BLaER1 treated with 17β-estradiol and CSF1 and Interleukin-3, amounts not matched to agents 10 nM and 100 nM (cell line): ENCODE results near the gene MAN1A1.

Source experiments
- H3K27ac ChIP-seq, 11 experiments: shearing (Covaris generic); formaldehyde crosslinking; 2 replicates each; pipeline ENCODE4 v1.8.1; 2022
- H3K27me3 ChIP-seq, 11 experiments: shearing (Covaris generic); formaldehyde crosslinking; 2 replicates each; pipeline ENCODE4 v1.8.1; 2022
- H3K36me3 ChIP-seq, 11 experiments: shearing (Covaris generic); formaldehyde crosslinking; 2 replicates each; pipeline ENCODE4 v1.8.1; 2022
- H3K4me1 ChIP-seq, 10 experiments: shearing (Covaris generic); formaldehyde crosslinking; 2 replicates each; pipeline ENCODE4 v1.8.1; 2022
- H3K4me2 ChIP-seq, 11 experiments: shearing (Covaris generic); formaldehyde crosslinking; 2 replicates each; pipeline ENCODE4 v1.8.1; 2022
- H3K4me3 ChIP-seq, 10 experiments: shearing (Covaris generic); formaldehyde crosslinking; 2 replicates each; pipeline ENCODE4 v1.8.1; 2022
- H3K9ac ChIP-seq, 11 experiments: shearing (Covaris generic); formaldehyde crosslinking; 2 replicates each; pipeline ENCODE4 v1.8.1; 2022
- H3K9me3 ChIP-seq, 11 experiments: shearing (Covaris generic); formaldehyde crosslinking; replicated peaks in 1 of 11; 2 replicates each; pipeline ENCODE4 v1.8.1; 2022
- H4K20me1 ChIP-seq, 11 experiments: shearing (Covaris generic); formaldehyde crosslinking; 2 replicates each; pipeline ENCODE4 v1.8.1; 2022
- Cebpa-rat ChIP-seq, 11 experiments: shearing (Covaris generic); IDR thresholded peaks; 2 replicates each; pipeline ENCODE4 v1.8.1; 2022

Gene MAN1A1

GRCh38 chr6:119308991-119309657, 40.4 kb downstream of the MAN1A1 start:
- Histone ChIP-seq H3K9me3 (no peaks in the 10 kb centered on the region), H3K27me3 (no peaks in the 10 kb centered on the region), H4K20me1 (peaks cover 0 to 9% (median 0%) of the 10 kb centered on the region in 11 experiments; a peak in 2 of 22 replicates), H3K4me1 (peaks cover 19 to 65% (median 40%) of the 10 kb centered on the region in 10 experiments), H3K36me3 (peaks cover 0 to 17% (median 4%) of the 10 kb centered on the region in 11 experiments; a peak in 7 of 22 replicates), H3K9ac (no peak overlapping the region), H3K4me3 (no peak overlapping the region), H3K27ac (no peak overlapping the region; a peak in 2 of 22 replicates), H3K4me2 (peak overlapping the region in 8 of 11 experiments; percentile 6 to 45 (median 26); a peak in 13 of 22 replicates)
- TF ChIP-seq Cebpa-rat (IDR thresholded peaks at IDR 0.05): no peak

- Histone ChIP-seq H3K27me3 (no peaks in the 10 kb centered on the region), H3K9ac (no peak overlapping the region), H3K27ac (peak overlapping the region in 1 of 11 experiments; percentile 14; a peak in 2 of 22 replicates), H3K9me3 (no peaks in the 10 kb centered on the region), H4K20me1 (peaks cover 0 to 4% (median 0%) of the 10 kb centered on the region in 11 experiments; a peak in 2 of 22 replicates), H3K4me3 (no peak overlapping the region), H3K36me3 (peaks cover 0 to 17% (median 4%) of the 10 kb centered on the region in 11 experiments; a peak in 7 of 22 replicates), H3K4me2 (peak overlapping the region in 5 of 11 experiments; percentile 35 to 52 (median 49); a peak in 7 of 22 replicates), H3K4me1 (peaks cover 17 to 55% (median 36%) of the 10 kb centered on the region in 10 experiments)
- TF ChIP-seq Cebpa-rat (IDR thresholded peaks at IDR 0.05): peak in 4 of 11 experiments; percentile 14 to 46 (median 18); a peak in 2 of 22 replicates
These were observed 41.5 kb downstream of the MAN1A1 start for GRCh38 chr6:119308048-119308570.

GRCh38 chr6:119307056-119307455, 42.5 kb downstream of the MAN1A1 start:
- Histone ChIP-seq H3K9ac (no peak overlapping the region), H4K20me1 (no peaks in the 10 kb centered on the region; a peak in 1 of 22 replicates), H3K4me2 (no peak overlapping the region), H3K4me3 (no peak overlapping the region), H3K27ac (no peak overlapping the region), H3K9me3 (no peaks in the 10 kb centered on the region), H3K4me1 (peaks cover 10 to 44% (median 27%) of the 10 kb centered on the region in 10 experiments), H3K27me3 (no peaks in the 10 kb centered on the region), H3K36me3 (peaks cover 0 to 17% (median 4%) of the 10 kb centered on the region in 11 experiments; a peak in 7 of 22 replicates)
- TF ChIP-seq Cebpa-rat (IDR thresholded peaks at IDR 0.05): no peak

- no peak overlapping the region for H3K9ac ChIP-seq
- H3K27ac ChIP-seq: no peak overlapping the region
- TF ChIP-seq Cebpa-rat (IDR thresholded peaks at IDR 0.05): no peak
- peaks cover 10 to 39% (median 24%) of the 10 kb centered on the region in 10 experiments for H3K4me1 ChIP-seq
- no peak overlapping the region for H3K4me3 ChIP-seq
- peaks cover 0 to 17% (median 4%) of the 10 kb centered on the region in 11 experiments; a peak in 7 of 22 replicates for H3K36me3 ChIP-seq
- H3K4me2 ChIP-seq: no peak overlapping the region
- no peaks in the 10 kb centered on the region; a peak in 1 of 22 replicates for H4K20me1 ChIP-seq
- no peaks in the 10 kb centered on the region for H3K27me3 ChIP-seq
- no peaks in the 10 kb centered on the region for H3K9me3 ChIP-seq
These were observed 43.1 kb downstream of the MAN1A1 start for GRCh38 chr6:119306396-119306968.

- H3K4me1 ChIP-seq: peaks cover 0 to 8% (median 5%) of the 10 kb centered on the region in 10 experiments; a peak in 9 of 20 replicates
These were observed 46.2 kb downstream of the MAN1A1 start for GRCh38 chr6:119303164-119303887.

GRCh38 chr6:119301429-119301828, 48.1 kb downstream of the MAN1A1 start:
- Histone ChIP-seq H4K20me1 (no peaks in the 10 kb centered on the region; a peak in 1 of 22 replicates), H3K4me1 (no peaks in the 10 kb centered on the region), H3K27me3 (no peaks in the 10 kb centered on the region), H3K9ac (no peak overlapping the region), H3K36me3 (peaks cover 0 to 14% (median 4%) of the 10 kb centered on the region in 11 experiments; a peak in 7 of 22 replicates), H3K4me2 (no peak overlapping the region), H3K27ac (no peak overlapping the region), H3K9me3 (no peaks in the 10 kb centered on the region), H3K4me3 (no peak overlapping the region)
- TF ChIP-seq Cebpa-rat (IDR thresholded peaks at IDR 0.05): no peak

More at GRCh38 chr6:119303164-119303887, 46.2 kb downstream of the MAN1A1 start:
- no peak for TF ChIP-seq Cebpa-rat (IDR thresholded peaks at IDR 0.05)
- Histone ChIP-seq H3K9me3 (no peaks in the 10 kb centered on the region), H3K36me3 (peaks cover 0 to 17% (median 4%) of the 10 kb centered on the region in 11 experiments; a peak in 7 of 22 replicates), H3K27ac (no peak overlapping the region), H3K4me2 (no peak overlapping the region), H4K20me1 (no peaks in the 10 kb centered on the region; a peak in 1 of 22 replicates), H3K27me3 (no peaks in the 10 kb centered on the region), H3K9ac (no peak overlapping the region), H3K4me3 (no peak overlapping the region)

GRCh38 chr6:119299694-119300093, 49.9 kb downstream of the MAN1A1 start:
- Histone ChIP-seq H3K9me3 (no peaks in the 10 kb centered on the region), H3K9ac (no peak overlapping the region), H3K4me1 (no peaks in the 10 kb centered on the region), H3K36me3 (no peaks in the 10 kb centered on the region; a peak in 2 of 22 replicates), H3K27ac (no peak overlapping the region), H3K4me2 (no peak overlapping the region), H3K4me3 (no peak overlapping the region), H4K20me1 (peaks cover 0 to 4% (median 0%) of the 10 kb centered on the region in 11 experiments; a peak in 1 of 22 replicates), H3K27me3 (no peaks in the 10 kb centered on the region)
- TF ChIP-seq Cebpa-rat (IDR thresholded peaks at IDR 0.05): no peak

- no peaks in the 10 kb centered on the region for H3K4me1 ChIP-seq
- H3K9me3 ChIP-seq: no peaks in the 10 kb centered on the region
- H3K27ac ChIP-seq: no peak overlapping the region
- H4K20me1 ChIP-seq: peaks cover 0 to 5% (median 0%) of the 10 kb centered on the region in 11 experiments; a peak in 1 of 22 replicates
- no peak overlapping the region for H3K4me3 ChIP-seq
- TF ChIP-seq Cebpa-rat (IDR thresholded peaks at IDR 0.05): no peak
- H3K36me3 ChIP-seq: no peaks in the 10 kb centered on the region; a peak in 1 of 22 replicates
- no peak overlapping the region for H3K9ac ChIP-seq
- no peaks in the 10 kb centered on the region for H3K27me3 ChIP-seq
- no peak overlapping the region for H3K4me2 ChIP-seq
These were observed 52.5 kb downstream of the MAN1A1 start for GRCh38 chr6:119297049-119297448.
